NT2/D1 (cell line): ENCODE data around the gene CAB39.

ENCODE experiments used
- SUZ12 ChIP-seq: IDR thresholded peaks from 2 replicates; pipeline ENCODE4 v1.6.1; 2011; ENCODE audit not compliant: insufficient read length, insufficient read depth; ENCODE audit errors: extremely low read depth
- YY1 ChIP-seq: IDR thresholded peaks from 2 replicates; pipeline ENCODE4 v1.6.1; 2011; ENCODE audit not compliant: insufficient read length, insufficient read depth
- ZNF274 ChIP-seq: IDR thresholded peaks from 2 replicates; pipeline ENCODE4 v1.6.1; 2011; ENCODE audit warnings: mild to moderate bottlenecking, low read depth, low read length

- TF ChIP-seq YY1 (no peak), SUZ12 (no peak), ZNF274 (no peak)
Observed at GRCh38 chr2:230680463-230681170, 32.0 kb upstream of the CAB39 start.
